Skeletal muscle cell (primary cell): Measurements from ENCODE around the gene PFKFB4.

Experiments
- DNase-seq: peaks from one replicate; pipeline ENCODE4 v3.0.0-alpha.2; 2010; ENCODE audit warnings: low read depth
- H3K4me3 ChIP-seq: 2 replicates; pipeline ENCODE4 v1.5.1; 2011; ENCODE audit warnings: low read depth, mild to moderate bottlenecking, control low read depth, low read length, moderate library complexity

PFKFB4 gene

DNA sequence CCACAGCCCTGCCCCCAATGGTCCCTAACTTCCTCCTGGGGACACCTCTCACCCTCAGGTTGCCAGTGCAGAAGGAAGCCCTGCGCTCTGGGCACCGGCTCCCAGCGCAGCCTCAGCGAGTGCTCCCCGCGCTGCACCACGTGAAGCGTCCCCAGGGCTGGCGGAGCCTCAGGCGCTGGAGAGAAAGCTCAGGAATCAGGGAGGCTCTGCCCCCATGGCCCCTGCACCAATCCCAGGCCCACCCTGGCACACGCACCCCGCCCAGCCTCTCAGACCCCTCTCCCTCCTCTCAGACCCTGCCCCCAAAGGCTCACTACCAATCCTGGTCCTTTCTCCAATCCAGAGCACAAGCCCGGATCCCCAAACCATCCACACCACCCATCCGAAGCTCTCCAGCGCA lies 31.6 kb upstream of the PFKFB4 start:
- H3K4me3 ChIP-seq = no peak overlapping the region
- no peak for DNase-seq

DNA sequence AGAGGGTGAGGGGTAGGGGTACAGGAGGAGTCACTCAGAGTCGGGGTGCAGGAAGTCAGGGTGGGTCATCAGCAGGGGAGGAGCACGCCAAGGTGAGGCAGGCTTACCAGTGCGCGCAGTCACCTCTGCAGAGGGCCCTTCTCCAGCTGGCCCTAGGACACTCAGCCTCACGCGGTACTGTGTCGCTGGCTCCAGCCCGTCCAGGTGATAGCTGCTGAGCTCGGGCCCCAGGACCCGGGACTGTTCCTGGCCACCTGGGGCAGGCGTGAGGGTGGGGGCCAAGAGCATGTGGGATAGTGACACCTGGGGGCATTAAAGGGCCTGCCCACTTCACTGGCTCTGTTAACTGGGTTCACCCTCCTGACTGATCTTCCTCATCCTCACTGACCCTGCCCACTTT lies 31.1 kb upstream of the PFKFB4 start:
- H3K4me3 ChIP-seq = no peak overlapping the region
- no peak for DNase-seq

DNA sequence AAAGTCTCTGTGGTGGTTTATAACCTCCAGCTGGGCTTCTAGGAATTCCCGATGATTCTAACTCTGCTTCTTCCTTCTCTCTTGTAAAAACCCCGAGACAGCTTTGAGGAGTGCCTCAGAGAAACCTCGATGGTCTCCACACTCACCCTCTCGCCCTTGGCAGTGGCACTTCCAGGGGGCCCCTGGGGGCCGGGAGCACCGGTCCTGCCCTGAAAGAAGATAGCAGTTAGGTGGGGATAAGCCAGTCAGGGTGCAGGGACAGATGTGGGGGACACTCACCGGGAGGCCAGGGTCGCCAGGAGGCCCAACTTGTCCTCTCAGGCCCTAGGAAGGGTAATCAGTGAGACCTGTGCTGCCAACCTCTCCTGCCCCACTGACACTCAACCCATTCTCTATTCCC lies 28.8 kb upstream of the PFKFB4 start:
- DNase-seq = no peak
- no peak overlapping the region for H3K4me3 ChIP-seq

DNA sequence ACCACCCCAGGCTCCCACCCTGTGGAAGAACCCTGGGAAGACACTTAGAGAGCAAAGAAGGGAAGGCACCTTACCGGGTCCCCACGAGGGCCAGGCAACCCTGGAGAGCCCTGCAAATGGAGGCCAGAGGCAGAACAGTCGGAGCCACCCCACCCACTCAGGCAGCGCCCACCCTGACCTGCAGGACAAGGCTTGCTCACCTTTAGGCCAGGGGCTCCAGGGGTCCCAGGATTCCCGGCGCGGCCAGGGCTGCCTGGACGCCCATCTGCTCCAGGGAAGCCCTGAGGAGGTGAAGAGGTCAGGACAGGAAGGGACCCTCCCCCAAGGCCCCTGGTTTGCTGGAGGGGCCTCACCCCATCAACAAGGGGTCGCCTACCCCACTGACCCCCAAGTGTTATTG lies 28.2 kb upstream of the PFKFB4 start:
- no peak overlapping the region for H3K4me3 ChIP-seq
- DNase-seq = no peak

DNA sequence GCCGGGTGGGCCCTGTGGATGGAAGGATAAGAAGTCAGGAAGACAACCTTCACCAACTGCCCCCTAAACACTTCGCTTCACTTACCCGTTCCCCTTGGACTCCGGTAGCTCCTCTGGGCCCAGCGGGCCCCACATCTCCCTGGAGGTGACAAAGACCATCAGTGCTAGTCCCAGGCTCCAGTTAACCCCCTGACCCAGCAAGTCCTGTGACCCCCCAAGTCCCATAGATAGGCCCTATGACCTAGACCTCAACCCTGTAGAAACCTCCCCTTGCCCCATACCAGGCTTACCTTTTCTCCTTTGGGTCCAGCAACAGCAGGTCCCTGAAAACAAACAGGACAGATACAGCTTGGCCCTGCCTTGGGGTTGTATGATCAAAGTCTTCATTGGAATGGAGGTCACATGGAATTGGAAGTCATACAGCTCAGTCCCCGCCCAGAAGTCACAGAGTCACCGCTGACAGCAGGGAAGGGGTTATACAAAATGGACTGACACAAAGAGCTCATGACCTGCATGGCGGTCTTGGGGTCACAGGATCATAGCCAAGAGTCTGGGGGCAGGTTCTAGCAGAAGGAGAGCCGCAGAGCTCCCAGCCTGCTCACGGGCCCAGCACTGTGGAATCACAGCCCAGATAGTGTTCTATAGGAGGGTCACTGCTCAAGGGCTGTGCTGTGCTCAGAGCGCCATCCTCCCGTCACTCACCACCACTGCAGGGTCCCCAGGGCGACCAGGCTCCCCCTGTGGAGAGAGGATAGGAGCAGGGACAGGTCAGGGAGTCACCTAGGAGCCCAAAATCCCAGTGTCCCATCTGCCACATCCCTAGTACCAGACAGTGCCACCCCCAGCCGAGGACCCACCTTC lies 25.2 kb upstream of the PFKFB4 start:
- no peak overlapping the region for H3K4me3 ChIP-seq
- no peak for DNase-seq

DNA sequence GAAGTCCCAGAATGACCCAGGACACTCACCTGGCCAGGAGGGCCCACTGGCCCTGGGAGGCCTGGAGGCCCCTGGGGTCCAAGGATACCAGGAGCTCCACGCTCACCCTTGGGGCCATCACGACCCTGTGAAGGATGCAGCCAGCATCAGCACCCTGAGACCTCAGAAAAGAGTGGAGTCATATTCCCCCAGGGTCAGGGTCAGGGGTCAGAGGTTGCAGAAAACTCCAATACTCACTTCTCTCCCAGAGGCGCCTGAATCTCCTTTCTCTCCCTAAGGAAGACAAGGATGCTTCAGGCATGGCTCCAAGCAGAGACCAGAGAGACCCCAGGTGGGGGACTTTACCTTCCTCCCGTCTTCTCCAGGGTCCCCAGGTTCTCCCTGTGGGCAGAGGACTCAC lies 20.0 kb upstream of the PFKFB4 start:
- no peak for DNase-seq
- H3K4me3 ChIP-seq = no peak overlapping the region

DNA sequence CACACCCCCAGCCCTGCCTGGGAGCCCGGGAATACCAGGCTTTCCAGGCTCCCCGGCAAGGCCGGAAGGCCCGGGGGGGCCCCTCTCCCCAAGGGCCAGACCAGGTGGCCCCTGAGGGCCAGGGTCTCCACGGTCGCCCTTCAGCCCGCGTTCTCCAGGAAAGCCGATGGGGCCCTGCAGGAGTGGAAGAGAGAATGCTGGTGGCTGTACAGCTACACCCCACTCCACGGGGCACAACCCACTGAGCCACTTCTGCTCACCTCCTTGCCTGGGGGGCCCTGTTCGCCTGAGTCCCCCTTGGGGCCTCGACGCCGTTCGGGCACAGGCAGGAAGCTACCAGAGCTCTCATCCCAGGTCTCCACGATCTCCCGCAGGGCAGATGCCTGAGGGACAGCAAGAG lies 18.8 kb upstream of the PFKFB4 start:
- H3K4me3 ChIP-seq = no peak overlapping the region
- DNase-seq = no peak

DNA sequence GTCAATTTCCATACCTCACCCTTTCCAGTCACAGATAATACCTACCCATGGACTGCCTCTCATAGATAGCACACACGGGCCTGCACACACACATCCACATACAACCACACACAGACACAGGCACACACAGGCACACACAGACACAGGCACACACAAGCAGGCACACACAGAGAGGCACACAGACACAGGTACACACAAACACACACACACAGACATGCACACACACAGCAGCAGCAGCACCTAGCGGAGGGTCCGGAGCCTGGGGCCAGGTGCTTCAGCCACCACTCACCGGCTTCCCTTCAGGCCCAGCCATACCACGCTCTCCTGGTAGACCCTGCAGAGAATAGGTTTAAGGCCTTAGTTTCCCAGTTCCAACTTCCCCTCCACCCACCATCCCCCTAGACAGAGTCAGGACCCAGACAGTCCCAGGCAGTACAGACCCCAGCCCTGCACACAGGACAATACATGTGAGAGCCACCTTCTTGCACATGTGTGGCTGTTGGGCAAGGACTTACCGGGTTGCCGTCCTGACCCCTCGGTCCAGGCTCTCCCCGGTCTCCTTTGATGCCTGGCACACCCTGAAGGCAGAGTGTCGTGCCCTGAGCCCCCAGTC lies 17.5 kb upstream of the PFKFB4 start:
- no peak for DNase-seq
- H3K4me3 ChIP-seq = no peak overlapping the region

DNA sequence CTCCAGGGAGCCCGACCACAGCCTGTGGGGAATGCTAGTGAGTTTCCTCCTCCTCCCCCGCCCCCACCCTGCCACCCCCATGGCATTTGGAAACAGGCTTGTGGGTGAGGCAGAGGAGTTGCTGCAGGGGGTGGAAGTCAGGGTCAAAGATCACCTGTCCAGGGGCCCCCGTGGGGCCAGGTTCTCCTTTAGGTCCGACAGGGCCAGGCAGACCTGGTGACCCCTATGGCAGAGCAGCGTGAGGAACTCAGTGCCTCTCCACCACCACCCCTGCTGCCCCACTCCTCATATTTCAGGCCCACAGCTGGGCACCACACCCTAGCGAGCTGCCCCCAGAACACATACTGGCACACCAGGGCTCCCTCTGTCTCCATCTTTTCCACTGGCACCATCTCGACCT lies 15.9 kb upstream of the PFKFB4 start:
- H3K4me3 ChIP-seq = no peak overlapping the region
- no peak for DNase-seq

DNA sequence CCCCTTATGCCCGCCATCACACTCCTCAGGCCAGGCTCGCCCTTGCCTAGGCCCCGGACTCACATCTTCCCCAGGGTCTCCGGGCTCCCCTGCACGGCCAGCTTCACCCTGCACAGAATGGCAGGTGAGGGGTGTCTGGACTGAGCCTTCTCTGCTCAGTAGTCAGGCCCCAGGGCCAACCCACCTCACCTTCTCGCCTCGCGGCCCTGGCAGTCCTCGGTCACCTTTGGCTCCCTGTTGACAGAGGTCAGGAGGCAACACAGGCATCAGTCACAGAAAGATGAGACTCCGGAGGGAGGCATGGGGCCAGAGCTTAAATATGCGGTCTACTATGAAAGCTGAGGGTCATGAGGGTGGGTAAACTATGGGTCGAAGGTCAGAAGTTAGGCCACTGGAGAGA lies 15.3 kb upstream of the PFKFB4 start:
- no peak overlapping the region for H3K4me3 ChIP-seq
- no peak for DNase-seq

DNA sequence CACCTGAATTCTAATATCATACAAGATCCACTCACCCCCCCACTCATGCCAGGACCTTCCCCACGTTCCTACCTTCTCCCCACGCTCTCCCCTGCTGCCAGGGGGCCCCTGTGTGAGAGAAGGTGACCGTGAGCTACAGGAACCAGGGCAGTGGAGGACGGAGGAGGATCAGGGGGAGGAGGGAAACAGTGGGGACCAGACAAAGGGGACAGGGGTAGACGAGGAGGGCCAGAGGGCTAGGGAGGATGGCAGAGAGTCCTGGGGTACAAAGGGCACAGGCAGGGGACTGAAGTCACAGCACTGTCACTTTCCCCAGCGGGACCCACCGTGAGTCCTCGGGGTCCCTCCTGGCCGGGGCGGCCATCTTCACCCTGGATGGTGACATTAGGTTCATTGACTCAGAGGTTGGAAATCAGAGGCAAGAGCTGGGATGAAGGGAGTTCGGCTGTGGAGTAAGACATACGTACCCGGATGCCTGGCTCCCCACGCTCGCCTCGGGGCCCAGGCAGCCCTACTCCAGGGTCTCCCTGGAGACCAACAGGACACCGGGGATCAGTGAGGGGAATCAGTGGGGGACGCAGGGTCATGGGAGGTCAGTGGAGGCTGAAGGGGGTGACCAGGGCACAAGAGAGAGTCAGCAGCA lies 13.3 kb upstream of the PFKFB4 start:
- H3K4me3 ChIP-seq = no peak overlapping the region
- no peak for DNase-seq

DNA sequence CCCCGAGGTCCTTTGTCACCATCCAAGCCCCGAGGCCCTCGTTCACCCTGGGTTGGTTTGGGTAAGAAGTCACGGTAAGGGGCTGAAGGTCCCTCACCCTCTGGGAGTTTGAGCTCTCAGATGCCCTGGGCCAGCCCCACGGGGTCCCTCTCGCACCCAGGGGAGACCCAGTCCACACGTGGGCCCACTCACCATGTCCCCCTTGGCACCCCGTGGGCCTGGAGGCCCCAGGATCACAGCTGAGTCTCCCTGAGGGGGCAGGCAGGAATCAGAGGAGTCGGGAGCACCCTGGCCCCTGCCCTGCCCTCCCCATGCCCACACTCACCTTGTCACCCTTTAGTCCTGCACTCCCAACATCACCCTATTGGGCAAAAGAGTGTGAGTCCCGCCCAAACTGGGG lies 12.8 kb upstream of the PFKFB4 start:
- no peak for DNase-seq

DNA sequence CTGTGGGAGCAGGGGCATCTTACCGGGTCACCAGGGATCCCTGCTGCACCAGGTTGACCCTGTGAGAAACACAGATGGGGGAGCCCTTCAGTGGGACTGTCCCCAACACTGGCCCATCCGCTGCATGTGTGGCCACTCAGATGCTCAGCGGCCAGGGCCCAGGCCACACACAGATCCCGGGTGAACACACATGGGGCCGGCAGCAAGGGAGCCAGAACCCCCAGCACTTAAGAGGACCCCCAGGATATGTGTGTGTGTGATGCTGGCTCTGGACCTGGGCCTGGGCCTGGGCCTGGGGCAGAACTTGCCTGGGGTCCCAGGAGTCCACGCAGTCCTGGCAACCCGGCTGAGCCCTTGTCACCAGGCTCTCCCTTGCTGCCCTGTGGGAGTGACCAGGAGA lies 11.9 kb upstream of the PFKFB4 start:
- no peak for DNase-seq
- H3K4me3 ChIP-seq = no peak overlapping the region

More for the DNA sequence above, 12.8 kb upstream of the PFKFB4 start:
- H3K4me3 ChIP-seq = no peak overlapping the region

DNA sequence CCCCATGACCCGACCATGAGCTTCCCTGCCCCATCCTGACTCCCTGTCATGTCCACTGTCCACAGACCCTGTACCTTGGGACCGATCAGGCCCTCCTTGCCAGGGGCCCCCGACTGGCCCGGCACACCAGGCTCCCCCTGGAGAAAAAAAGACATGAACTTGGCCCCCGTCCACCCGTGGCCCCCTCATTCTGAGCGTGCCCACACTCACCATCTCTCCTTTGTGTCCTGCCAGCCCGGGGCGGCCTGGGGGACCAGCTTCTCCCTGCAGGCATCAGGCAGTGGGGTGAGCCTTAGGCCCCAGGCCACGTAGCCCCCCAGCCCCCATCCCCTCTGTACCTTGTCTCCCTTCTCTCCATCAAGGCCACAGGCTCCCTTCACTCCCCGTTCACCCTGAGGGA lies 10.9 kb upstream of the PFKFB4 start:
- H3K4me3 ChIP-seq = no peak overlapping the region
- DNase-seq = no peak

DNA sequence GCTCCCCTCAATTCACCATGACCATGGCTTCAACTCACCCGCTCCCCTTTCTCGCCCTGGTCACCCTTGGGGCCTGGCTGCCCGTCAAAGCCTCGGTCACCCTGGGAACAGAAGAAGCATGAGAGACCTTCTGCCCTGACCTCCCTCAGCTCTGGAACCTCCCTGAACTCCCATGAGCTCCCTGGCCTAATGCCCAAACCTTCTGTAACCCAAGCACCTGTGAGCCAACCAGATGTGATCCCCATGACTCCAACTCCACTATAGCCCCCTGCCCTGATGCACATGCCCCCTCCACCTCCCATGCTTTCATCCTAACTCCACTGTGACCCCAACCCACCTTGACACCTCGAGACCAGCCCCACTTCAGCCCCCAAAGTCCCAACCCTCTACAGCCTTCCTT lies 10.5 kb upstream of the PFKFB4 start:
- DNase-seq = no peak

DNA sequence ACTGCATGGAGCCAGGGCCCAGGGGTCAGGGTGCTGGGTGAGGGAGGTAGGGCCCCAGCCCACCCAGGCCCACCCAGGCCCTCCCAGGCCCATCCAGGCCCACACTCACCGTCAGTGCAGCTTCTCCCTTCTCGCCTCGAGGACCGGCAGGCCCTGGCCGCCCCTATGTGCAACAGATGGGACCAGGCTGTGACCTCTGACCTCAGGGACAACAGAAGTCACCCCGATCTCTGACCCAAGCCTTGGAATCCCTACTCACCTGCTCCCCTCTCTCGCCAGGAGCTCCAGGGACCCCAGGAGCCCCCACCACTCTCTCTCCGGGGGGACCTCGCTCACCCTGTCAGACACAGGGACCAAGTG lies 9.8 kb upstream of the PFKFB4 start:
- no peak for DNase-seq
- H3K4me3 ChIP-seq = no peak overlapping the region

More for the DNA sequence above, 10.5 kb upstream of the PFKFB4 start:
- H3K4me3 ChIP-seq = no peak overlapping the region

DNA sequence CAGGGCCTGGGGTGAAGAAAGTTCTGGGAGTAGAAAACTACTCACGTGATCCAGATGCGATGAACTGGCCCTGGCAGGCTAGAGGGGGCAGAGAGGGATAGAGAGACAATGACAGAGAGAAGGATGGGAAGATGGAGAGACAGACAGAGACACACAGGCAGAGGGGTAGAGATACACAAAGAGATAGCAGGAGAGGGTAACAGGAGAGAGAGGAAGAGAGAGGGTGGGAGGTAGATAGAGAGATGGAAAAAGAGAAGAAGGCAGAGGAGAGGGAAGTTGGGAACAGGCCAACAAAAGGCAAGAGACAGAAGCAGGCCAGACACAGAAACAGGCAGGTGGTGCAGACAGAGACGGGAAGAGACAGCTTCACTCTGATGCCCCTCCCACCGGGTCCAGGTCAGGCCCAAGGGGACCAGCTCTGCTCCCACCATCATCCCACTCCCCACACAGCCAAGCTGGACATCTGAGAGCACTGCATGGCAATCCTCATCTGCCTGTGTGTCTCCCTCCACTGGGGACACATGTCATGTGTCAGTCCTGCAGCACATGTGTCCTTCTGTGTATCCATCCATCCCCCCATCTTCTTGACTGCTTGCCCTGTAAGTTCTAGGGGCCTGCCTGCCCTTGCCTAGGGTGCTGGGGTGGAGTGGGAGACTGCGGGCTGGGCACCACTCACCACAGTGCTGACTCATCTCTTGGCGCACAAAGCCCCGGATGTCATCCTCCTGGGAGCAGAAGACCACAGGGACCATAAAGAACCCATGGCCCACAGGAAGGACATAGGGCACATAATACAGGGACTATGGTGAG lies 9.2 kb upstream of the PFKFB4 start:
- no peak overlapping the region for H3K4me3 ChIP-seq
- no peak for DNase-seq

DNA sequence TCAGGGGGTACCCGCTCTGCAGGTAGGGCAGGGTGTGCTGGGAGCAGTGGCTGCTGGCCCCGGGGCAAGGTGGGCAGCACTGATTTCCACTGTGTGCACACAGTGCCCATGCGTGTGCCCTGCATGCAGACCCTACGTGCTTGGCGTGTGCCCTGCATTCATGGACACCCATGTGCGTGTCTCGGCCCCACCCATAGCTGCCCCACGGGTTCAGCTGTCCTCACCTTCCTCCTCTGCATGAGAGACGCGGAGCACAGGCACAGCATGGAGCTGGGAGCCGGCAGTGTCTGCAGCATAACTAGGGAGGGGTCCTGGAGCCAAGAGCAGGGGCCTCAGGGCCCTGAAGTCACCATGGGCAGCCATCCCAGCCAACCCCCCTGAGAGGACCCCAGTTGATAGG lies 8.6 kb upstream of the PFKFB4 start:
- DNase-seq = no peak
- H3K4me3 ChIP-seq = no peak overlapping the region

DNA sequence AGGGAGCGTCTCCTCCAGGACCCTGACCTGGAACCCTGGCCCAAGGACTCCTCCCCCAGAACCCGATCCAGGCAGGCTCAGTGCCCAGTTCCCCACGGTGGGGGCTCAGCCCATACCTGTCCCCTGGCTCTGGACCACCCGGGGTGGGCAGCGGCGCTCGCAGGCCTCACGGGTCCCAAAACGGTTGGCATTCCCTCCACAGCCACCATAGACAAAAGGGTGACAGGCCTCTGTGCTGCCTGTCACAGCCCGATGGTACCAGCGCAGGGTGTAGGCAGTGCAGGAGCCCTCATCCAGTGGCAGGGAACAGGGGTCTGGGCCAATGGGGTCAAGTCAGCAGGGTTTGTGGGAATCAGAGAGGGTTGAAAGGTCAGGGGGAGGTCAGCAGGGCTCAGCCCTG lies 8.1 kb upstream of the PFKFB4 start:
- DNase-seq = no peak
- H3K4me3 ChIP-seq = no peak overlapping the region

DNA sequence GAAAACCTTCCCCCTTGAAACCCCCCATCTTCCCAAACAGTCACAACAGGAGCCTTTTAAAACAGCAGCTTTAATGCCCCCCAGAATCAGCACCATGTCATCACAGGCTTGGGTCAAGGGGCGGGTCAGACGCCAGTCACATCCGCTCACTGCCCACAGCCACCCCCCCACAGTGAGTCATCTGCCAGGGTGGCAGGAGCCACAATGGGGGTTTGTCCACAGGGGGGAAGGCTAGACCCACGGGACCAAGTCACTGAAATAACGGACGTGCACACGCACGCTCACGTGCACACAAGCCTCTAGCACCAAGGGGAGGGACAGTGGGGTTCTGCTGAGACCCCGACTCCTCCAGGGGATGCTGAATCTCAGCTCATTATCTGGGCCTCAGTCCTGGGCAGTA lies 7.4 kb upstream of the PFKFB4 start:
- no peak for DNase-seq
- no peak overlapping the region for H3K4me3 ChIP-seq
